GM12892 (cell line): ENCODE measurements around the gene ALDH9A1.

Source experiments
- POLR2A ChIP-seq: IDR thresholded peaks from 2 replicates; pipeline ENCODE4 v1.6.1; 2011; ENCODE audit warnings: low read depth, low read length, control low read depth
- POLR2AphosphoS5 ChIP-seq: IDR thresholded peaks from 2 replicates; pipeline ENCODE4 v1.6.1; 2011; ENCODE audit warnings: low read depth, low read length, control low read depth
- TAF1 ChIP-seq: IDR thresholded peaks from 2 replicates; pipeline ENCODE4 v1.6.1; 2011; ENCODE audit warnings: low read depth, mild to moderate bottlenecking, control low read depth, low read length, borderline replicate concordance

- no peak for TF ChIP-seq POLR2A
- TF ChIP-seq POLR2AphosphoS5 = no peak
- no peak for TF ChIP-seq TAF1
Observed at GRCh38 chr1:165717918-165718515, 19.7 kb upstream of the ALDH9A1 start.
